Ovary (tissue), 3 donors: ENCODE measurements around the gene ITGB5.

Source experiments
- CTCF ChIP-seq, 3 donors: fragments of 450-650 bp in 2 of 3; fragments of 200-600 bp in 1 of 3; IDR thresholded peaks; one replicate each; pipeline versions ENCODE4 v1.5.1 to v1.8.0; 2016 to 2022; ENCODE audit warnings: antibody characterized with exemption in 3 of 3, mild to moderate bottlenecking in 1 of 3
- EP300 ChIP-seq: sonication (generic); formaldehyde crosslinking; IDR thresholded peaks from one replicate; pipeline ENCODE4 v1.6.1; 2017; ENCODE audit warnings: antibody characterized with exemption
- donor health status: DM: no; HTN: no; CAD: no.

- TF ChIP-seq EP300 (no peak), CTCF (IDR thresholded peaks at IDR 0.05) (no peak)
Observed at GRCh38 chr3:124907957-124908356, 20.8 kb upstream of the ITGB5 start.
